SIG-M5 (cell line): ENCODE results near the gene ANGPTL2.

Experiments
- DNase-seq: peaks from one replicate; lab custom pipeline; 2025; lab: John Stamatoyannopoulos, UW

ANGPTL2 gene

GRCh38 chr9:127093319-127094020, 29.0 kb downstream of the ANGPTL2 start:
- no peak for DNase-seq

- no peak for DNase-seq
Measured at GRCh38 chr9:127092041-127092608, 30.3 kb downstream of the ANGPTL2 start.

GRCh38 chr9:127091526-127091925, 30.9 kb downstream of the ANGPTL2 start:
- no peak for DNase-seq

GRCh38 chr9:127090341-127090985, 32.0 kb downstream of the ANGPTL2 start:
- no peak for DNase-seq

- no peak for DNase-seq
Measured at GRCh38 chr9:127089631-127090081, 32.8 kb downstream of the ANGPTL2 start.

- no peak for DNase-seq
Measured at GRCh38 chr9:127088724-127089615, 33.5 kb downstream of the ANGPTL2 start.

- no peak for DNase-seq
Measured at GRCh38 chr9:127087836-127088235, 34.6 kb downstream of the ANGPTL2 start.

GRCh38 chr9:127087411-127087810, 35.0 kb downstream of the ANGPTL2 start:
- DNase-seq: no peak

GRCh38 chr9:127086771-127087170, 35.7 kb downstream of the ANGPTL2 start:
- no peak for DNase-seq

GRCh38 chr9:127085186-127085585, 37.2 kb downstream of the ANGPTL2 start:
- DNase-seq: no peak

GRCh38 chr9:127084076-127085039, 38.1 kb downstream of the ANGPTL2 start:
- no peak for DNase-seq

GRCh38 chr9:127083138-127083980, 39.1 kb downstream of the ANGPTL2 start:
- no peak for DNase-seq

GRCh38 chr9:127081250-127082185, 40.9 kb downstream of the ANGPTL2 start:
- DNase-seq: no peak

- DNase-seq: no peak
Measured at GRCh38 chr9:127079446-127080140, 42.8 kb downstream of the ANGPTL2 start.

GRCh38 chr9:127078988-127079387, 43.4 kb downstream of the ANGPTL2 start:
- DNase-seq: no peak

- no peak for DNase-seq
Measured at GRCh38 chr9:127078336-127078735, 44.1 kb downstream of the ANGPTL2 start.

- no peak for DNase-seq
Measured at GRCh38 chr9:127077644-127077946, 44.8 kb downstream of the ANGPTL2 start.

GRCh38 chr9:127076860-127077643, 45.4 kb downstream of the ANGPTL2 start:
- DNase-seq: no peak
